Activated T-helper 17 cell treated with anti-CD3 and anti-CD28 coated beads, Interleukin-2, amount 50 U/mL, for 72 hours (primary cell): ENCODE results near the gene ABI3BP. TPM values are rescaled to one million over a fixed set of nuclear protein-coding genes. Genes with fewer than 3 reads are reported as not detected.

Source experiments
- ATAC-seq: fragments of 150-1000 bp; cut with Tn5 transposase; replicated peaks from 2 replicates; pipeline ENCODE4 v1.10.0; 2021; ENCODE audit warnings: mild to moderate bottlenecking, moderate library complexity
- H3K27ac Mint-ChIP-seq: one replicate; pipeline ENCODE4 v1.8.0; 2022; ENCODE audit warnings: mixed read lengths
- H3K27me3 Mint-ChIP-seq: one replicate; pipeline ENCODE4 v1.8.0; 2022; ENCODE audit warnings: mixed read lengths
- H3K36me3 Mint-ChIP-seq: one replicate; pipeline ENCODE4 v1.8.0; 2022; ENCODE audit warnings: low read depth, mild to moderate bottlenecking, mixed read lengths
- H3K4me1 Mint-ChIP-seq: one replicate; pipeline ENCODE4 v1.8.0; 2022; ENCODE audit warnings: mixed read lengths
- H3K4me3 Mint-ChIP-seq: one replicate; pipeline ENCODE4 v1.8.0; 2022; ENCODE audit warnings: mild to moderate bottlenecking, mixed read lengths
- H3K9me3 Mint-ChIP-seq: one replicate; pipeline ENCODE4 v1.8.0; 2022; ENCODE audit warnings: mixed read lengths
- total RNA-seq, 2 donors: library from RNA; stranded (reverse); gene quantifications; one replicate each; pipeline ENCODE4 v1.2.3, GENCODE V29; 2022

Gene ABI3BP
- total RNA-seq, 2 donors from 2014 or later = 0.32 TPM; not detected in 1

DNA sequence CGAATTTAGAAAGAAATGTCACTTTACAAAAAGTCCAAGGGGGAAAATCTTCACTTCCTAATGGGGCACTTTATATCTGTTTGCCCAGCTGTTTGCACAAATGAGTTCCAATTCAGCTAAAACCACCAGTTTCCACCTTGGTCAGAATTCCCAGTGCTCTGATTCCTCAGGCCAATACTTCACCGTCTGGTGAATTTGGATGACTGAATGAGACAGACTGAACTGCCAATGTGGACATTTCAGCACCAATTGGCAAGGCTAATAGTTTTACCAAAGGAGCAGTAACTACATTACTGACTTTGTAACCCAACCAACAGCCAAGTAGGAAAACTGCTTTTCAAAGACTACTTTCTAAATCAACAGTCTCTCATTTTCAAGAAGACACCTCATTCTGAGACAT lies 51.8 kb downstream of the ABI3BP start:
- Mint-ChIP-seq H3K36me3 (no peaks in the 10 kb centered on the region), H3K27me3 (peaks cover 11% of the 10 kb centered on the region), H3K4me3 (no peak overlapping the region), H3K9me3 (no peaks in the 10 kb centered on the region), H3K27ac (no peak overlapping the region), H3K4me1 (no peaks in the 10 kb centered on the region)
- no peak for ATAC-seq

DNA sequence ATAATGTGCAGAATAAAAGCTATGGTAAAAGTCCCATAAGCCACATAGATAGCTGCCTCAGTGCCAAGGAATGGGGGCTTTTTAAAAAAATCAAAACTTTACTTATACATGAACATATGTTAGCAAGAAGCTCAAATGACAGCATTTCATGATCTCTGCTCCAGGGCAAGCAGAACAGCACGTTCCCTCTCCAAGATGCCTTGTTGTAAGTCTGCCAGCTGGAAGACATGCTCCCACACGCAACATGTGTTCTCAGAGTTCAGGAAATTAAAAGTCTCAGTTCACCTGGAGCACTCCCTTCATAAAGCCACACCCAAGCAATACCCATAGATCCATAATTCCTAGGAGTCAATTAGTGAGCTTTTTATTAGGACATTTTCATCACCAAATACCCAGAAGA lies 52.2 kb downstream of the ABI3BP start:
- Mint-ChIP-seq H3K4me3 (no peak overlapping the region), H3K9me3 (no peaks in the 10 kb centered on the region), H3K27me3 (peaks cover 11% of the 10 kb centered on the region), H3K36me3 (no peaks in the 10 kb centered on the region), H3K27ac (no peak overlapping the region), H3K4me1 (no peaks in the 10 kb centered on the region)
- ATAC-seq = no peak

DNA sequence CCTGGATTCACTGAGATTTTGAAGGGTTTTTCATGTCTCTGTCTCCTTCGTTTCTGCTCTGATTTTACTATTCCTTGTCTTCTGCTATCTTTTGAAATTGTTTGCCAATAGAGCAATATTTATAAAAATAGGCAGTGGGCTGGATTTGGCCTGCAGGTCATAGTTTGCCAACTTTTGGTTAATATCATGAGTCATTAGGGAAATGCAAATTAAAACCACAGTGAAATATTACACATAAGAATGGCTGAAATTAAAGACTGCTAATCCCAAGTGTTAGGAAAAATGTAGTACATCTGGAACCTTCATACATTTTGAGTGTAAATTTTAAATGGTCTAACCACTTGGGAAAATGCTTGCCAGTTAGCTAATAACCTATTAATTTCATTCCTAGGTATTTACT lies 56.3 kb downstream of the ABI3BP start:
- H3K27me3 Mint-ChIP-seq = peaks cover 3% of the 10 kb centered on the region
- no peak for ATAC-seq
- H3K4me1 Mint-ChIP-seq = no peaks in the 10 kb centered on the region
- H3K36me3 Mint-ChIP-seq = no peaks in the 10 kb centered on the region
- no peak overlapping the region for H3K4me3 Mint-ChIP-seq
- no peaks in the 10 kb centered on the region for H3K9me3 Mint-ChIP-seq
- H3K27ac Mint-ChIP-seq = no peak overlapping the region

DNA sequence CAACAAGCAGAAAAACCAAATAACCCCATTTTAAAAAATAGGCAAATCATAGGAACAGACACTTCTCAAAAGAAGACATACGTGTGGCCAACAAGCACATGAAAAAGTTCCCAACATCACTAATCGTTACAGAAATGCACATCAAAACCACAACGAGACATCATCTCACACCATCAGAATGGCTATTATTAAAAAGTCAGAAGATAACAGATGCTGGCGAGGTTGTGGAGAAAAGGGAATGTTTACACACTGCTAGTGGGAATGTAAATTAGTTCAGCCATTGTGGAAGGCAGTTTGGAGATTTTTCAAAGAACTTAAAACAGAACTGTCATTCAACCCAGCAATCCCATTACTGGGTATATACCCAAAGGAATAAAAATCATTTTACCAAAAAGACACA lies 60.7 kb downstream of the ABI3BP start:
- Mint-ChIP-seq H3K4me3 (no peak overlapping the region), H3K36me3 (no peaks in the 10 kb centered on the region), H3K27ac (no peak overlapping the region), H3K27me3 (no peaks in the 10 kb centered on the region), H3K4me1 (no peaks in the 10 kb centered on the region), H3K9me3 (no peaks in the 10 kb centered on the region)
- no peak for ATAC-seq

DNA sequence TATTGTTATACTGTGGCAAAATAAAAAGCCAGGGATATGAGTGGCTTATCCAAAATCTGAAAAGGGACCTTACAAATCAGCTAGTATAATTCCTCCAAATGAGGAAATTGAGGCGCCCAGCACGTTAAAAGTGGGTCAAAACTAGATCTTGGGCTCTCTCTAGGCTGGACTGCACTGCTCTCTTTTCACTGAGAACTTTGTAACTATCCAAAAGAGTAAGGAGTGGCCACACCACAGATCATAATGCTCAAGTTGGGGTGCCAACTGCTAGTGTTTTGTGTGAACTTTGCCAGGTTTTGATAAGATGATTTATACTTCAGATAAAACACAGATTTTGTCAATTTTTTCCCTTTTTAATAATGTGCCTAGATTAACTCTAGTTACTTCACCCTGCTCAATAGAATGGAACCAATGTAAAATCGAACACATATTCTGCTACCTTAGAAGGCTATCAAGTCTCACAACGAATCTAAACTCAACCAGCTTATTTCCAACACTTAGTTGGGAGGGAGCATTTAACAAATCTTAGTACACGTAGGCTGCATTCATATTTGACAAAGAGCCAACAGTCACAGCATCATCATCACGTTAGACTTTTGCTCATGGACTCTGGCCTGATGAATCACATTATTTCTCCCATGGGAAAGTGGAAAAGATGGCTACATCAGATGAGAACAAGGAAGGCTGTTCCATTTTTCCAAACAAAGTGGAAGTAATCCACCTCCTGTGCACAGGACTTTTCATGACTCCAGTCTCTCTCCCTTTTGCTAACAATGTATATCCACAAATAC lies 64.4 kb downstream of the ABI3BP start:
- no peak for ATAC-seq
- no peaks in the 10 kb centered on the region for H3K9me3 Mint-ChIP-seq
- peaks cover 6% of the 10 kb centered on the region for H3K27me3 Mint-ChIP-seq
- no peak overlapping the region for H3K4me3 Mint-ChIP-seq
- H3K27ac Mint-ChIP-seq = no peak overlapping the region
- H3K4me1 Mint-ChIP-seq = no peaks in the 10 kb centered on the region
- no peaks in the 10 kb centered on the region for H3K36me3 Mint-ChIP-seq

DNA sequence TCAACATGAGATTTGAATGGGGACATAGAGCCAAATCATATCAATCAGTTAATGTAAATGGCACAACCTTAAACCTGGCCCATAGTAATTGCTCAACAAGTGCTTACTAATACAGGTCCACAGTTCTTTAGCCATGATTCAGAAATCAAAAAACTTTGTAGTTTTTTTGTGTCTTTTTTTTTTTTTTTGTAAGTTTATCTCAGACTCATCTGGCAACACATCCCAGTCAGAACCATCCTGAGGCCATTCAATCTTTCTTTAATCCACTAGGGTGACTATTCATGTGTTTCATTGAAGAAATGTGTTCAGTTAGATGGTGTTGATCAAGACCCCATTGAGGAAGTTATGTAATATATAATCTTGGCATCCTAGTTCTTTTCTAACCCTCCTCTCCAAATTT lies 65.4 kb downstream of the ABI3BP start:
- H3K36me3 Mint-ChIP-seq = no peaks in the 10 kb centered on the region
- H3K4me1 Mint-ChIP-seq = no peaks in the 10 kb centered on the region
- ATAC-seq = no peak
- H3K27ac Mint-ChIP-seq = no peak overlapping the region
- no peaks in the 10 kb centered on the region for H3K9me3 Mint-ChIP-seq
- H3K27me3 Mint-ChIP-seq = peaks cover 14% of the 10 kb centered on the region
- no peak overlapping the region for H3K4me3 Mint-ChIP-seq

DNA sequence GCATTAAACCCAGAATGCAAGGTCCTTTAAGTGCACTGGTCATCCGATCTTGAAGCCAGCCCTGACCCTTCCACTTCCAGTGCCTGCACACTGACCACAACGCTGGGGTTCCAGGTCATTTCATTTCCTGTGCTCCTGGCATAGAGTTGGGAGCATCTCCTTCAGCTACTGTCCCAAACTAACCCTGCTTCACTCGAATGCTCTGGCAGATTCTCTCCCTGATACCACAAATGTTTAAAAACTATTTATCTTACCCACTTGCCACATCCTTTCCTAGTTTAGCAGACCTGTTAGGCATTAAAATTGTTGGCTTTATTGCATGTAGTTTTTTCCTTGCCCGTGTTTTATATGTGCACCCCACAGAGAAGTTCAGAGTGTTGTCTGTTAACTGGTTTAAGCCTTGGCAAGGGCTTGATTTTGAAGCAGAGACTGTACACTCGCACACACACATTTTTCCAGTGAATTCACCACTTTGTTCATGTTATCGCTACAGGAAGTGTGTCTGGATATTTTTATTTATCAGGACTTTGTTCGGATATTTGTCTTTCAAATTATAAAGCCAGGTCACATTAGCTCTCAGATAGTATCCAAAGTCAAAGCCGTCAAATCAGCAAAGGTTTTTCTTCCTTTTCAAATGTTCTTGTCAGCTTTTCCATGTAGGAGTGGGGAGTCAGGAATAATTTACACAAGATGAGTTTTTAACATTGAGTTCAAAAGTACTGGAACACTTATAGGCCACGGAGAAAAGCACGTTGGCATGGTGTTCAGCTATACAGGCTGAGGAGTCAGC lies 77.3 kb downstream of the ABI3BP start:
- Mint-ChIP-seq H3K27me3 (peaks cover 11% of the 10 kb centered on the region), H3K4me1 (no peaks in the 10 kb centered on the region), H3K9me3 (no peaks in the 10 kb centered on the region), H3K36me3 (no peaks in the 10 kb centered on the region), H3K27ac (no peak overlapping the region), H3K4me3 (no peak overlapping the region)
- no peak for ATAC-seq

DNA sequence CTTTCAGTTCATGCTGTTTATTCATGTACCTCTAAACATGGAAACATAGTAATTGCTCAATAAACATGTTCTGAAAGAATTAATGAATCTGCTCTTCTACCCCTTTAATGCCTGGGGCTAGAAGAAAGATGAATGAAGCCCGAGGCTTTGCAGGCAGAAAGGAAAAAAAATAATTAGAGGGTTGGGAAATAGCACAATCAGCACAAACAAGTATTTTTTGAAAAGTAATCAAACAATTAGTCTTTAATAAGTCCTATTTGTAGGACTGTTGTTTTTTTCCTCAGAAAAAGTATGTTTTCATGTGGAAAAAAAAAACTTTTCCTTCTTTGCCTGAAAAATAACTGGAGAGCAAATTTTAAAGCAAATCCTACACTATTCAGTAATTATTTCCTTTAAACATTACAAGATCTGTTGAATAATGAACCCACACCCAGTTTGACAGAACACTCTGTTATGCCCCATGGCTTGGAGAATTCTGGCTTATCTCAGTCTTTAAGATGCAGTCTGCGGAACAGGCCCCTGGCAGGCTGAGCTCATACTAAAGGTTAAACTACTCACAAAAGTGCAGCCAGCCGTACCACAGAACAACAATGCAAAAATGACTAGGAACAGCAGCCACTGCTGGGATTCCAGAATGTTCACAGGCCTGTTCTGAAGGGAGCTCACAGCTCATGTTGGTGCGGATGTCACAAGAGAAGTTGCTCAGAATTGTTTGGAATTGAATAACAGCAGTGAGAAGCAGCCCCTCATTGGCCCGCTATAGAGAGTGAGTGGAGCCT lies 79.2 kb downstream of the ABI3BP start:
- H3K4me1 Mint-ChIP-seq = no peaks in the 10 kb centered on the region
- ATAC-seq = no peak
- no peak overlapping the region for H3K4me3 Mint-ChIP-seq
- no peak overlapping the region for H3K27ac Mint-ChIP-seq
- H3K9me3 Mint-ChIP-seq = no peaks in the 10 kb centered on the region
- peaks cover 9% of the 10 kb centered on the region for H3K27me3 Mint-ChIP-seq
- H3K36me3 Mint-ChIP-seq = no peaks in the 10 kb centered on the region

DNA sequence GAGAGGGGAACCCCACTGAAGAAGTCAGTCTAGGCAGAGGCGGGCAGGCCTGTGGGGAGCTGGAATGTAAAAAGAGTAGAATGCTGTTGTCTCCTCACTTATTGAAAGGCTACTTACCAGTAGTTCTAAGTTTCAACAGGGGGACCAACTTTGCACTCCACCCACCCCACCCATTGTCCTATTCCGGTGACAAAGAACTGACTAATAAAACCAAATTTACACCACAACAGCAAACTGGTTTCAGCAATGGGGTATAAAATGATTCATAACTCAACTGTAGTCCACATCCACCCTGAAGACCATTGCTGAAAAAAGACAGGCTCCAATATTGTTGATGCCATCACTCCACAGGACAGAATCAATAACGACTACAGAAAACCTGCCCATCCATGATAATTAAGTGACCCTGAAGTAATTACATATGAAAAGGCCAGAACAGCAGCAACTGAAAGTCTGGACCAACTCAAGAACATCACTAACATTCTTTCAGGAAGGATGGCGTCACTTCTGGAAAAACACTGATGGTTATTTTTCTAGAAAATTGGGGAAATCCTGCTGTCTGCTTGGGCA lies 80.2 kb downstream of the ABI3BP start:
- Mint-ChIP-seq H3K36me3 (no peaks in the 10 kb centered on the region), H3K27me3 (peaks cover 9% of the 10 kb centered on the region), H3K9me3 (no peaks in the 10 kb centered on the region), H3K4me1 (no peaks in the 10 kb centered on the region), H3K27ac (no peak overlapping the region), H3K4me3 (no peak overlapping the region)
- no peak for ATAC-seq

DNA sequence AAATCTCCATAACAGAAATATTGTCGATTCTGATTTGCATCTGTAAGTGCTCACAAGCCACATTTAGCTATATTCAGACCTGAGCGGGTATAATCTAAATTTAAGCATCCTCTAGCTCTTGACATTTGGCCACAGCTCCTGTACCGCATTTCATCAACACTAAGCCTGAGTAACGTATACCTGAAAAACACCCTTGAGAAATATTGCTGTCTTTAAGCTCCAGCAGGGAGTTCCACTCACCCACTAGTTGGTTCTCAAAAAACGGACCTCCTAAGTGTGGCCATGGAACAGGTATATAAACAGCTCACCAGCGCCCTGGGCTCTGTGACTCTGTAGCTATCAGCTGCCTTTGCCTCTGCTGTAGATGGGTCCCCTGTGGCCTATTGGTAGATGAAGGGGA lies 80.7 kb downstream of the ABI3BP start:
- ATAC-seq = no peak
- no peaks in the 10 kb centered on the region for H3K9me3 Mint-ChIP-seq
- H3K4me3 Mint-ChIP-seq = no peak overlapping the region
- H3K36me3 Mint-ChIP-seq = no peaks in the 10 kb centered on the region
- peaks cover 9% of the 10 kb centered on the region for H3K27me3 Mint-ChIP-seq
- H3K27ac Mint-ChIP-seq = no peak overlapping the region
- no peaks in the 10 kb centered on the region for H3K4me1 Mint-ChIP-seq

DNA sequence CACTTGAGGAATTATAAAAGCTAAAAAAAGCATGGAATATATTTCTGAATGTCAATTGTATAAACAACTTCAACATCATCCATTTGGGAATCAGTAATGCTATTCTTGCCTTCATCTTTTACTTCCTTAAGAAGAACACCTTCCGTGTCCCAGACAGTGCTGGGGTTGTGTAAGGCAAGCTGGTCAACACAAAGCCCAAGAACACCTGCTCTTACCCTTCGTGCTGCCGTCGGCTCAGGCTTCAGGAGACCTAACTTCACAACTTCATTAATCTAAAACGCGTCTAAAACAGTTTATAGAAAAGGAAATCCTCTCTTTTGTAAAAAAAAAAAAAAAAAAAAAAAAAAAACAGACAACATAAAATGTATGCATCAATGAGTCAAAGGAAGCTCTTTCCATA lies 81.3 kb downstream of the ABI3BP start:
- Mint-ChIP-seq H3K4me3 (no peak overlapping the region), H3K27me3 (peaks cover 9% of the 10 kb centered on the region), H3K27ac (no peak overlapping the region), H3K4me1 (no peaks in the 10 kb centered on the region), H3K9me3 (no peaks in the 10 kb centered on the region), H3K36me3 (no peaks in the 10 kb centered on the region)
- ATAC-seq = no peak

DNA sequence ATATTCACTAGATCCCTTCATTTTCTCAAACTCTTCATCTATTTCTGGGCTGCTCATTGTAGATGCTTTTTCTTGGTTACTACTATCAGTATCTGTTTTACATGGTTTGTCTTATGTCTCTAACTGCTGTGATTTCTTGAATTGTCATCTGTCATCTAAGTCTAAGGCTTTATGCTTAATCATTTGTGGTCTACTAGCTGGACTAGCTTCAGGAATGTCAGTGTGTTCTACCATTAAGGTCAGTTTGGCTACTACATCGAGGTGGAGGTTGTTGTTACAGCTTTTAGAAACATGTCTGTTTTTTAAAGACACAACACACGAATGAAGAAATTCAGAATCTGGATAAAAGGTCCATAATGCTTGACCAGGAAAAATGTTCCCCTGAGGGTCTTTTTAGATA lies 82.2 kb downstream of the ABI3BP start:
- H3K36me3 Mint-ChIP-seq = no peaks in the 10 kb centered on the region
- peaks cover 9% of the 10 kb centered on the region for H3K27me3 Mint-ChIP-seq
- H3K9me3 Mint-ChIP-seq = no peaks in the 10 kb centered on the region
- H3K27ac Mint-ChIP-seq = no peak overlapping the region
- ATAC-seq = no peak
- H3K4me3 Mint-ChIP-seq = no peak overlapping the region
- H3K4me1 Mint-ChIP-seq = no peaks in the 10 kb centered on the region

DNA sequence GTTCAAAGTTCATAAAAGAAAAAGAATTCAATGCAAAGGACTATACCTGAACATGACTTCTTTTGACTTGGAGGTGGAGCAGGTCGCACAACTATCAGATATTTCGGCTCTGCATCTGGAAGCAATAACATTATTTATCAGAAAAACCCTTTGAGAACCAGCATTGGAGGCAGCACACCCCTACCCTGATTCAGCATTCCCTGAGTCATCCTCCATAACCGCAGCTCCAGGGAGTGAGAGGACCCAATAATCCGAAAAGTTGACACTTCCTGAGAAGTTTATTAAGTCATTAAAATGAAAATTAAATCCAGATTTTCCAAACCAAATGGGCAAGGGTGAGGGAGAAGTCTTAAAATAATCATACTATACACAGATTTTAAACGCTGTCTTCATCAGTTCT lies 90.6 kb downstream of the ABI3BP start:
- Mint-ChIP-seq H3K27me3 (peaks cover 3% of the 10 kb centered on the region), H3K27ac (no peak overlapping the region), H3K36me3 (no peaks in the 10 kb centered on the region), H3K9me3 (no peaks in the 10 kb centered on the region), H3K4me1 (peaks cover 12% of the 10 kb centered on the region), H3K4me3 (no peak overlapping the region)
- no peak for ATAC-seq

DNA sequence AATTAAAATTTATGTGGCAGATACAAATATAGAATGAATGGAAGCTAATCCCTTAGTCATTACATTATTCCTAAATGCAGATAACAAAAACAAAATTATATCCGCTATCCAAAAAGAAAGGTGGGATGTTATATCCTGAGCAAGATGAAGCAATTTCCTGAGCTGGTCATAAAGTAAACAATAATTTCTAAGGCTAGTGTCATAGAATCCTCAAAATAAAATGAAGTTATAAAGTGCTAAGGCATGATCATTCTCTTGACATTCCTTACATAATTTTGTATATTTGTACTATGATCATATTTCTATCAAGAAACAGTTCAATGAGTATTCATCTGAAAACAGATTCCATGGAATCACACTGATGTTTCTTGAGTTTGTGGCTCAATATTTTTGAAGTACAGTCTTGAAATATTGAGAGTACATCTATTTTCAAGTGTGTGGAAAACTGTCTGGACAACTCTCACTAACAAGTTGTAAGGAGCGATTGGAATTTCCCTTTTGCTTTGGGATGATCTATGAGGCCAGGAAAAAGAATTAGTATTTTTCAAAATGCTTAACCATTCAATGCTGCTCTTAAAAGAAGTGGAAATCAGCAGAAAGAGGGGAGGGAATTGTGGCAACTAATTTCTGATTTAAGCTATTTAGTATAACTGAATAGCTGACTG lies 92.4 kb downstream of the ABI3BP start:
- no peak overlapping the region for H3K4me3 Mint-ChIP-seq
- no peaks in the 10 kb centered on the region for H3K36me3 Mint-ChIP-seq

More for the DNA sequence above, 92.4 kb downstream of the ABI3BP start:
- H3K27ac Mint-ChIP-seq = no peak overlapping the region
- no peaks in the 10 kb centered on the region for H3K9me3 Mint-ChIP-seq
- H3K27me3 Mint-ChIP-seq = peaks cover 3% of the 10 kb centered on the region
- peaks cover 12% of the 10 kb centered on the region for H3K4me1 Mint-ChIP-seq
- ATAC-seq = no peak
